KMS-11 (cell line): ENCODE measurements around the gene HIC2.
"Not testable (repeated sequence)": the region's sequence is repeated elsewhere in the genome, so short reads cannot be mapped to it uniquely, and the experiment has no call there.

Source experiments
- H2AFZ ChIP-seq: fragments of 200-600 bp; sonication (generic); 2 replicates; pipeline ENCODE4 v1.6.1; 2016; ENCODE audit warnings: antibody characterized with exemption, mixed run types, low read depth
- H3K27ac ChIP-seq: fragments of 200-600 bp; sonication (generic); 2 replicates; pipeline ENCODE4 v1.6.1; 2016; ENCODE audit warnings: mild to moderate bottlenecking, mixed run types
- H3K27me3 ChIP-seq: fragments of 200-600 bp; sonication (generic); 2 replicates; pipeline ENCODE4 v1.6.1; 2017; ENCODE audit warnings: mild to moderate bottlenecking, low read depth, mixed run types, moderate library complexity; ENCODE audit not compliant: insufficient read depth
- H3K36me3 ChIP-seq: fragments of 200-600 bp; sonication (generic); 2 replicates; pipeline ENCODE4 v1.6.1; 2017; ENCODE audit warnings: mild to moderate bottlenecking, mixed run types; ENCODE audit not compliant: insufficient read depth
- H3K4me1 ChIP-seq: fragments of 200-600 bp; sonication (generic); 2 replicates; pipeline ENCODE4 v1.6.1; 2016; ENCODE audit warnings: mild to moderate bottlenecking, low read depth, mixed run types; ENCODE audit not compliant: poor library complexity, severe bottlenecking
- H3K4me2 ChIP-seq: fragments of 200-600 bp; sonication (generic); 2 replicates; pipeline ENCODE4 v1.7.0; 2016; ENCODE audit warnings: mild to moderate bottlenecking, mixed run types
- H3K4me3 ChIP-seq: fragments of 200-600 bp; sonication (generic); IDR thresholded peaks from 2 replicates; pipeline ENCODE4 v1.6.1; 2017; ENCODE audit warnings: low read depth, low read length, mixed read lengths; ENCODE audit not compliant: insufficient read depth
- H3K79me2 ChIP-seq: fragments of 200-600 bp; sonication (generic); 2 replicates; pipeline ENCODE4 v1.6.1; 2016; ENCODE audit warnings: low read depth, mixed run types; ENCODE audit not compliant: insufficient read depth
- H3K9ac ChIP-seq: fragments of 200-600 bp; sonication (generic); 2 replicates; pipeline ENCODE4 v1.6.1; 2016; ENCODE audit warnings: mild to moderate bottlenecking, mixed run types
- H4K20me1 ChIP-seq: fragments of 200-600 bp; sonication (generic); 2 replicates; pipeline ENCODE4 v1.6.1; 2016; ENCODE audit warnings: mild to moderate bottlenecking, mixed run types; ENCODE audit not compliant: insufficient read depth

Gene HIC2

DNA sequence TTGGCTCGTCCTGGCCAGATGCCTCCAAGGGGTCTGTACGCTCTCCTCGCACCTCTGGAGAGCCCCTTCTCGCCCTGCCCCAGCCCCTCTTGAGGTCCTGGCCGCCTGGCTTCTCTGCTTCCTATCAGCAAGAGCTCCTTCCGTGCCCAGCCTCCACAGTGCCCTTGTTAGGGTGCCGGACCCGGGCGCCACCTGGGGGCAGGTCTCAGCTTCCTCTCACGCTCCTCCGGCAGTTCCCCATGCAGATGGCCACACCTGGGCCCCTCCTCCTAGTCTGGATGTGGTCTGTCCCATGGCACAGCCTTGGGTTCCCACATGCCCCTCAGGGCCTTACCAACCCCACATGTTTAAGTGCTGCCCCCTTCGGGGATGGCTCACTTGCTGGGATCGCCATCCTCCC, 56.5 kb downstream of the HIC2 start:
- H3K36me3 ChIP-seq, H4K20me1 ChIP-seq, H3K4me2 ChIP-seq, H3K79me2 ChIP-seq, H3K9ac ChIP-seq, H3K27ac ChIP-seq, H3K4me3 ChIP-seq, H3K27me3 ChIP-seq, H2AFZ ChIP-seq, H3K4me1 ChIP-seq: not testable (repeated sequence)

GRCh38 chr22:21484039-21484438, 66.9 kb downstream of the HIC2 start:
- not testable (repeated sequence) for H3K27me3 ChIP-seq, H3K9ac ChIP-seq, H3K4me1 ChIP-seq, H3K79me2 ChIP-seq, H3K4me3 ChIP-seq, H4K20me1 ChIP-seq, H2AFZ ChIP-seq, H3K36me3 ChIP-seq, H3K27ac ChIP-seq, H3K4me2 ChIP-seq

DNA sequence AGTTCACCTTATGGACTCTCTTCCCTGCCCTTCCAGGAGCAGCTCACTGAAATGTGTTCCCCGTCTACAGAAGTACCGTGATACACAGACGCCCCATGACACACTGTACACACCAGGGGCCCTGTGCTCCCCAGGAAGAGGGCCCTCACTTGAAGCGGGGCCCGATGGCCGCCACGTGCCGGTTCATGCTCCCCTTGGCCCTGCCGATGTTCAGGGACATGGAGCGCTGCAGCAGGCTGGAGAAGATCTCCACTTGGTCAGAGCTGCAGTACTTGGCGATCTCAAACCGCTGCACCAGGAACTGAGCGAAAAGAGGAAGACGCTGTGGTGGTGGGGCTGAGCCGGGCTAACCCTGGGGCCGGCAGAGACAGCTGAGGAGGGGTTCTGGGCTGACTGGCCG, 70.6 kb downstream of the HIC2 start:
- not testable (repeated sequence) for H3K4me1 ChIP-seq, H3K4me2 ChIP-seq, H3K4me3 ChIP-seq, H3K36me3 ChIP-seq, H3K9ac ChIP-seq, H4K20me1 ChIP-seq, H3K79me2 ChIP-seq, H2AFZ ChIP-seq, H3K27ac ChIP-seq, H3K27me3 ChIP-seq

DNA sequence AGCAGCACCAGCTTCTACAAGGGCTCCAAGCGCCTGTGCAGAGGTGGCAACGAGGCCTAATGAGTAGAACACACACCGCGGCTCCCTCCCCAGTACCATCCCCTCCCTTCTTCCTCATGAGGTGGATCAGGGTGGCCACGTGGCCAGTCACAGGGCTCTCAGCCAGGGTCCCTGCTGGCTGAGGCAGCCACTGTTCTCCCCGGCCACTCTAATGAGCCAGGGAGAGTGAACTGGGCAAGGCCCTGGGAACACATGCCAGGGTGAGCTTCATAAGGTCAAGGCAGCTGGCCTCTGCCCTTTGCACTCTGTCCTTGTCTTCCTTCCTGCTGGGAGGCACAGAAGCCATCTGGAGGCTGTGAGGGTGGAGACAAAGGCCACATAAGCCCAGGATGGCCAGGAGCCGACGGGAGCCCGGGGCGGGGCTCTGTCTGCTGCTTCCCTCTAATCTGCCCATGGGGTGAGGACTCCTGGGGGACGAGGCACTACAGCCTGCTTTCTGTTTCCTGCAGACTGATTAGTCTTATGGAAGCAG, 72.0 kb downstream of the HIC2 start:
- not testable (repeated sequence) for H3K4me1 ChIP-seq, H4K20me1 ChIP-seq, H3K79me2 ChIP-seq, H3K36me3 ChIP-seq, H3K27ac ChIP-seq, H3K27me3 ChIP-seq, H3K4me2 ChIP-seq, H2AFZ ChIP-seq, H3K9ac ChIP-seq, H3K4me3 ChIP-seq

- not testable (repeated sequence) for H3K4me3 ChIP-seq, H3K79me2 ChIP-seq, H3K27ac ChIP-seq
Measured at GRCh38 chr22:21490556-21490955, 73.4 kb downstream of the HIC2 start.

GRCh38 chr22:21492271-21492670, 75.1 kb downstream of the HIC2 start:
- not testable (repeated sequence) for H3K4me3 ChIP-seq, H3K4me2 ChIP-seq, H3K36me3 ChIP-seq, H2AFZ ChIP-seq, H4K20me1 ChIP-seq, H3K27ac ChIP-seq, H3K27me3 ChIP-seq, H3K9ac ChIP-seq, H3K4me1 ChIP-seq, H3K79me2 ChIP-seq

More at GRCh38 chr22:21490556-21490955, 73.4 kb downstream of the HIC2 start:
- not testable (repeated sequence) for H3K27me3 ChIP-seq, H3K36me3 ChIP-seq, H3K9ac ChIP-seq, H3K4me2 ChIP-seq, H4K20me1 ChIP-seq, H3K4me1 ChIP-seq, H2AFZ ChIP-seq

- not testable (repeated sequence) for H2AFZ ChIP-seq, H3K9ac ChIP-seq, H3K27ac ChIP-seq, H4K20me1 ChIP-seq, H3K4me2 ChIP-seq, H3K4me3 ChIP-seq, H3K27me3 ChIP-seq, H3K4me1 ChIP-seq, H3K79me2 ChIP-seq, H3K36me3 ChIP-seq
Measured at GRCh38 chr22:21493789-21494782, 76.9 kb downstream of the HIC2 start.

- H3K36me3 ChIP-seq, H4K20me1 ChIP-seq, H3K27me3 ChIP-seq, H3K79me2 ChIP-seq, H3K4me1 ChIP-seq, H2AFZ ChIP-seq, H3K4me3 ChIP-seq, H3K4me2 ChIP-seq, H3K27ac ChIP-seq, H3K9ac ChIP-seq: not testable (repeated sequence)
Measured at GRCh38 chr22:21497984-21498383, 80.8 kb downstream of the HIC2 start.

GRCh38 chr22:21498489-21498888, 81.3 kb downstream of the HIC2 start:
- H3K9ac ChIP-seq, H3K4me2 ChIP-seq, H3K79me2 ChIP-seq, H3K4me1 ChIP-seq, H3K4me3 ChIP-seq, H2AFZ ChIP-seq, H4K20me1 ChIP-seq, H3K27me3 ChIP-seq, H3K27ac ChIP-seq, H3K36me3 ChIP-seq: not testable (repeated sequence)

GRCh38 chr22:21499623-21500506, 82.7 kb downstream of the HIC2 start:
- H3K4me2 ChIP-seq, H3K4me3 ChIP-seq, H3K9ac ChIP-seq, H3K79me2 ChIP-seq, H3K36me3 ChIP-seq, H2AFZ ChIP-seq, H3K4me1 ChIP-seq, H4K20me1 ChIP-seq, H3K27me3 ChIP-seq, H3K27ac ChIP-seq: not testable (repeated sequence)
